ENCODE measurements around the gene SRP72. TPM values are rescaled to one million over a fixed set of nuclear protein-coding genes. Genes with fewer than 3 reads are reported as not detected.
A peak's percentile ranks its signal among the peaks of the same experiment; 100 is the strongest.

Gene SRP72
- total and polyA plus RNA-seq, 2 donors (not counting 1 experiment from before 2014, with no cell fraction given) = 51.9 to 111 TPM

- TF ChIP-seq CTCF (IDR thresholded peaks at IDR 0.05) (no peak), EZH2 (IDR thresholded peaks at IDR 0.05; ENCODE audit: borderline replicate concordance, insufficient read depth, low read depth, low read length, poor library complexity, severe bottlenecking) (no peak)
- Mint-ChIP-seq H3K4me3 (no peak overlapping the region), H3K9me3 (ENCODE audit: insufficient read depth) (no peaks in the 10 kb centered on the region), H3K27me3 (peaks cover 7% of the 10 kb centered on the region), H3K27ac (peak overlapping the region; percentile 12), H3K4me1 (peaks cover 4% of the 10 kb centered on the region)
- intact Hi-C loops (cut with micrococcal nuclease) = loop anchor here (1.0 to 5.0 kb wide), 4 partner anchors 14 to 143 kb away; partner anchors contain the start of genes AASDH, PPAT and SRP72
- no peaks in the 10 kb centered on the region for H3K9me3 ChIP-seq (ENCODE audit: control extremely low read depth in 1 of 3, control insufficient read depth in 2 of 3, insufficient read depth in 1 of 3, low read length in 2 of 3)
- POLR2A ChIA-PET = interaction anchor here (0.5 kb wide), 1 partner anchor 64 kb away, joined by 4 read pairs; no protein-coding TSS in a partner anchor
- CTCF ChIA-PET = interaction anchor here (0.8 to 1.1 kb wide), 3 partner anchors 13 to 306 kb away, joined by 3 to 4 read pairs (median 3); no protein-coding TSS in a partner anchor
- DNase-seq = peak; percentile 82
- peak overlapping the region; percentile 96 for H3K4me2 ChIP-seq (replicated peaks; ENCODE audit: low read depth, low read length, poor library complexity, severe bottlenecking)
- H4K20me1 ChIP-seq (ENCODE audit: control insufficient read depth, insufficient read depth, low read length, poor library complexity, severe bottlenecking) = no peaks in the 10 kb centered on the region
- H2AFZ ChIP-seq (ENCODE audit: insufficient read depth, low read depth, low read length, poor library complexity, severe bottlenecking) = peak overlapping the region; percentile 83
- H3K36me3 ChIP-seq (replicated peaks in 1 of 2; ENCODE audit: control extremely low read depth in 1 of 2, control insufficient read depth in 1 of 2, extremely low read depth in 1 of 2, insufficient read depth in 2 of 2, low read length in 1 of 2) = no peaks in the 10 kb centered on the region
- 5% methylated on average over 59 of the region's 68 CpGs for WGBS (ENCODE audit: insufficient coverage)
- H3K27ac ChIP-seq (ENCODE audit: low read length in 2 of 2) = no peak overlapping the region
- H3K79me2 ChIP-seq (ENCODE audit: control insufficient read depth, insufficient read depth, low read length) = no peaks in the 10 kb centered on the region
- H3K9ac ChIP-seq (ENCODE audit: low read length) = peak overlapping the region; percentile 74
- ATAC-seq (ENCODE audit: low read depth) = peak; percentile 100
- H3K27me3 ChIP-seq (replicated peaks in 1 of 4; ENCODE audit: control extremely low read depth in 1 of 4, control insufficient read depth in 3 of 4, insufficient read depth in 4 of 4, low read length in 3 of 4) = peaks cover 0 to 36% (median 22%) of the 10 kb centered on the region in 4 experiments
- peak overlapping the region; percentile 56 to 77 (median 73) for H3K4me3 ChIP-seq (ENCODE audit: control extremely low read depth in 1 of 5, extremely low read depth in 1 of 5, insufficient read depth in 1 of 5, low read depth in 2 of 5, low read length in 4 of 5)
- peaks cover 7 to 12% of the 10 kb centered on the region in 2 donors for H3K4me1 ChIP-seq (ENCODE audit: control insufficient read depth in 2 of 2, insufficient read depth in 2 of 2, low read length in 2 of 2)
Measured at GRCh38 chr4:56530269-56531148, 63.1 kb downstream of the SRP72 start.
